ENCODE data around the gene ZNF823. TPM values are rescaled to one million over a fixed set of nuclear protein-coding genes. Genes with fewer than 3 reads are reported as not detected.

ZNF823 gene
- total and polyA plus RNA-seq, 2 of the 4 experiments (the other 2 are of a cell fraction): 2.2 to 9.3 TPM

DNA sequence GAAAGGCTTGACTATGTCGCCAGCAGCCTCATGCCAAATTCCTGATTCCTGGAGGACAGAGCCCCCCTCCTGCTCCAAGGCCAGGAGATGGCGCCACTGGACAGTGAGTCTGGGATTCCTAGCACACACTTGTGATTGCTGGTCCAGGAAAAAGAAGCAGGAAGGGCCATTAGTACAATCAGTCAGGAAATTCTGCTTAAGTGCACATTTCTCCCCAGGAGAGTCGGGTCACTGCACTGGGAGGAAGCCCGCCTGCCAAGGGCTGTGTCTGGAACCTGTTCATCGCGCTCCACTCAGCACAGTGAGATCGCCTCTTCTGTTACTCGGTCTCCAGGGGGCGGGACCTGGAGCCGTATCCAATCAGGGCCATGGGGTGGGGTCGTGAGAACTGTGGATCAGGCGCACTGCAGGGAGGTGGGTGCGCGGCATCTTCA is 65.1 kb downstream of the ZNF823 start:
- no peak overlapping the region; a peak in 1 of 4 replicates for H4K8ac ChIP-seq (ENCODE audit: low read depth in 2 of 2, low read length in 2 of 2)
- peaks cover 3% of the 10 kb centered on the region; the same call in 1 of the 2 replicates for H3K9me3 ChIP-seq (ENCODE audit: control insufficient read depth, insufficient read depth, low read length)
- no peak overlapping the region for H3K56ac ChIP-seq (ENCODE audit: extremely low read depth, insufficient read depth, low read length)
- no peak overlapping the region for H3K4ac ChIP-seq (ENCODE audit: low read depth, low read length)
- no TSS peak for BruUV-seq (replicated peaks)
- no peak overlapping the region for H2BK15ac ChIP-seq (ENCODE audit: low read depth, low read length)
- intact Hi-C loops (cut with micrococcal nuclease) (loop anchor here (5.0 to 10.0 kb wide), 2 partner anchors 139 to 311 kb away; partner anchors contain the start of gene ZNF440), dilution Hi-C loops (cut with HindIII; ENCODE audit: low sequenced_read_pairs, unreplicated experiment) (no loop called here), in situ Hi-C loops (cut with MboI; ENCODE audit: low sequenced_read_pairs) (no loop called here)
- H2AK9ac ChIP-seq (replicated peaks; ENCODE audit: low read depth, low read length, poor library complexity): no peak overlapping the region
- H2BK20ac ChIP-seq (ENCODE audit: low read depth, low read length): no peak overlapping the region
- ATAC-seq (ENCODE audit: low read depth) (peak; percentile 98), DNase-seq (peak; percentile 55)
- H3K23ac ChIP-seq (ENCODE audit: low read depth, low read length): no peak overlapping the region
- H3K79me1 ChIP-seq (ENCODE audit: low read depth in 1 of 2, low read length in 2 of 2): no peaks in the 10 kb centered on the region
- H2BK120ac ChIP-seq (ENCODE audit: low read depth, low read length): no peak overlapping the region
- no peak overlapping the region for H3K27ac ChIP-seq (ENCODE audit: insufficient read depth, low read length)
- no peak overlapping the region for H4K5ac ChIP-seq (ENCODE audit: low read depth, low read length)
- H4K20me1 ChIP-seq (ENCODE audit: insufficient read depth, low read length): no peaks in the 10 kb centered on the region
- H2AK5ac ChIP-seq (ENCODE audit: low read depth, low read length): no peak overlapping the region
- no peak overlapping the region for H2BK5ac ChIP-seq (ENCODE audit: low read depth, low read length, poor library complexity, severe bottlenecking)
- no peaks in the 10 kb centered on the region for H3K27me3 ChIP-seq (ENCODE audit: control insufficient read depth, insufficient read depth, low read length)
- no peak for TF ChIP-seq POLR2A (IDR thresholded peaks at IDR 0.05; ENCODE audit: low read depth, low read length)
- TF ChIP-seq, protein P1, sequence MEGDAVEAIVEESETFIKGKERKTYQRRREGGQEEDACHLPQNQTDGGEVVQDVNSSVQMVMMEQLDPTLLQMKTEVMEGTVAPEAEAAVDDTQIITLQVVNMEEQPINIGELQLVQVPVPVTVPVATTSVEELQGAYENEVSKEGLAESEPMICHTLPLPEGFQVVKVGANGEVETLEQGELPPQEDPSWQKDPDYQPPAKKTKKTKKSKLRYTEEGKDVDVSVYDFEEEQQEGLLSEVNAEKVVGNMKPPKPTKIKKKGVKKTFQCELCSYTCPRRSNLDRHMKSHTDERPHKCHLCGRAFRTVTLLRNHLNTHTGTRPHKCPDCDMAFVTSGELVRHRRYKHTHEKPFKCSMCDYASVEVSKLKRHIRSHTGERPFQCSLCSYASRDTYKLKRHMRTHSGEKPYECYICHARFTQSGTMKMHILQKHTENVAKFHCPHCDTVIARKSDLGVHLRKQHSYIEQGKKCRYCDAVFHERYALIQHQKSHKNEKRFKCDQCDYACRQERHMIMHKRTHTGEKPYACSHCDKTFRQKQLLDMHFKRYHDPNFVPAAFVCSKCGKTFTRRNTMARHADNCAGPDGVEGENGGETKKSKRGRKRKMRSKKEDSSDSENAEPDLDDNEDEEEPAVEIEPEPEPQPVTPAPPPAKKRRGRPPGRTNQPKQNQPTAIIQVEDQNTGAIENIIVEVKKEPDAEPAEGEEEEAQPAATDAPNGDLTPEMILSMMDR (conservative IDR thresholded peaks at IDR 0.05; ENCODE audit: low read depth, low read length): peak; percentile 68
- TF ChIP-seq BHLHE40 (IDR thresholded peaks at IDR 0.05; ENCODE audit: low read depth, low read length): no peak
- no peak for TF ChIP-seq CEBPB (IDR thresholded peaks at IDR 0.05; ENCODE audit: low read depth, low read length)
- TF ChIP-seq MAZ (IDR thresholded peaks at IDR 0.05; ENCODE audit: borderline replicate concordance, low read depth, low read length): peak; percentile 66; the same call in 1 of the 2 replicates
- TF ChIP-seq MAFK (IDR thresholded peaks at IDR 0.05; ENCODE audit: low read depth, low read length): no peak
- peak; percentile 46; the same call in 1 of the 2 replicates for TF ChIP-seq SMC3 (IDR thresholded peaks at IDR 0.05; ENCODE audit: low read depth, low read length)
- TF ChIP-seq RCOR1 (IDR thresholded peaks at IDR 0.05; ENCODE audit: insufficient replicate concordance, low read length): no peak
- no peak for TF ChIP-seq CHD1 (IDR thresholded peaks at IDR 0.05; ENCODE audit: low read depth, low read length)
- no peak for TF ChIP-seq MXI1 (IDR thresholded peaks at IDR 0.05; ENCODE audit: borderline replicate concordance, low read depth, low read length)
- TF ChIP-seq ELK1 (IDR thresholded peaks at IDR 0.05; ENCODE audit: borderline replicate concordance, low read depth, low read length): no peak
- TF ChIP-seq RAD21 (IDR thresholded peaks at IDR 0.05; ENCODE audit: low read length): peak; percentile 58
- no peak overlapping the region for H3K14ac ChIP-seq (replicated peaks; ENCODE audit: low read depth, low read length)
- peak overlapping the region; percentile 92 for H3K4me2 ChIP-seq (ENCODE audit: low read depth, low read length)
- H3K4me1 ChIP-seq (ENCODE audit: control insufficient read depth, insufficient read depth, low read length): no peaks in the 10 kb centered on the region
- WGBS, 2 experiments (ENCODE audit: extremely low coverage in 2 of 2, insufficient read length in 1 of 2): 50% methylated on average over 2 of the region's 14 CpGs; no CpG with 5 or more reads in 1 of the 2 experiments
- H2AFZ ChIP-seq (replicated peaks; ENCODE audit: low read length, poor library complexity): peak overlapping the region; percentile 93
- CTCF ChIA-PET: no interaction called here
- no peak overlapping the region for H3K9ac ChIP-seq (ENCODE audit: low read depth, low read length)
- POLR2A ChIA-PET (ENCODE audit: unreplicated experiment): interaction anchor here (0.6 kb wide), 1 partner anchor 10 kb away, joined by 3 read pairs; no protein-coding TSS in a partner anchor
- peak overlapping the region; percentile 63 for H3K4me3 ChIP-seq (ENCODE audit: insufficient read depth, low read depth, low read length)
- no peak overlapping the region for H3K18ac ChIP-seq (ENCODE audit: low read depth, low read length)
- H4K91ac ChIP-seq (ENCODE audit: insufficient read depth, low read depth, low read length): no peak overlapping the region
- no peaks in the 10 kb centered on the region for H3K9me1 ChIP-seq (ENCODE audit: insufficient read depth, low read length)
- no peaks in the 10 kb centered on the region for H3K36me3 ChIP-seq (ENCODE audit: control insufficient read depth, insufficient read depth, low read length)
